Activated CD4-positive, CD25-positive, alpha-beta regulatory T cell treated with anti-CD3 and anti-CD28 coated beads, Interleukin-2, amount 50 U/mL, for 24 hours (primary cell): Measurements from ENCODE around the gene CCDC107.
"Not testable (repeated sequence)": the region's sequence is repeated elsewhere in the genome, so short reads cannot be mapped to it uniquely, and the experiment has no call there.

ENCODE experiments used
- ATAC-seq, 2 donors: fragments of 150-1000 bp; cut with Tn5 transposase; one replicate each; pipeline ENCODE4 v1.10.0; 2021; ENCODE audit warnings: mild to moderate bottlenecking in 1 of 2, moderate library complexity in 1 of 2

Gene CCDC107

DNA sequence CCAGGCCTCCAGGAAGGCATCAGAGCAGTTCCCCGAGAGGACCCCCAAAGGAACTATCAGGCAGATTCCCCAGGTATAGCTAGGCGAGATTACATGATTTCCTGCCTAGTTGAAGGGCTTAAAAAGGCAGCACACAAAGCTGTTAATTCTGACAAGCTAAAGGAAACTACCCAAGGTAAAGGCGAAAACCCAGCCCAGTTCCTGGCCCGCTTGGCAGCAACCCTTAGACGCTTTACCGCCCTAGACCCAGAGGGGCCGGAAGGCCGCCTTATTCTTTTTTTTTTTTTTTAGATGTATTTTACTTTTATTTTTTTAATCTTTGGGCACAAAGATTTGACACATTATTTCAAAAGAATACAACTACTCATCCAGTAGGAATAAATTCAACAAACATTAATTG lies 19.3 kb upstream of the CCDC107 start:
- not testable (repeated sequence) for ATAC-seq

DNA sequence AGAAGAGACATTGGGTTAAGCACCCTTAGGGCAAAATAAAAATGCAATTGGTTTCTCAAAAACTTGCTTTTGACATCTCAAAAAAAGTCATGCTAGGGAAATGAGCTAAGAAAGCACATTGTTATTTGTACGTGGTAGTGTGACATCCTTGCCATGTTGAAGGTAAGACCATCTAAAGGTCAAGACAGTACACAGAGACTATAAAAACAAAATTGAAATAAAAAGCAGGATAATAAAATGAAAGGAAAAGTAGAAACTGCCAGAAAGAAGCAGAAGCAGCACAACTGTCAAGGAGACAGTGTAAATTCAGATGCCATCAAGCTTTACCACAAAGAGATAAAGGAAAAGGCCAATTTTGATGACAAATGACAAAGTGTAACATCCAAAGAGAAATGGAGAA lies 18.9 kb upstream of the CCDC107 start:
- ATAC-seq = peak; percentile 58 to 70

DNA sequence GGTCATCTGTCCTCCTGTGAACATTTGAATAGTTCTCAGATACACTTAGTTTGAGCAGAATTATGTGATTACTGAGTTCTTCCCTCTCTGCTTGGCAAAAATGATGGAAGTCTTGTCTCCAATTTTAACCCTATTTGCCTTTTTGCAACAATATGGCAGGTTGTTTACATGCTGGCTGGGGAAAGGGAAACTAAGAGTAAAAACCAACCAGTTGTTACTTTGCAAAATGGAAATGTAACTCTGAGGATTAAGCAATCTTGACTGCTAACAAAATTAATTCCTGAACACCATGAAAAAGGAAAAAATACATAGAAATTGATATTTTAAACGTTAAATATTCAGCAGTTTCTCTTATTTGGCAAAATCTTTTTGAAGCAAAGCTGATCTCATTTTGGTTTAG lies 18.5 kb upstream of the CCDC107 start:
- no peak for ATAC-seq

DNA sequence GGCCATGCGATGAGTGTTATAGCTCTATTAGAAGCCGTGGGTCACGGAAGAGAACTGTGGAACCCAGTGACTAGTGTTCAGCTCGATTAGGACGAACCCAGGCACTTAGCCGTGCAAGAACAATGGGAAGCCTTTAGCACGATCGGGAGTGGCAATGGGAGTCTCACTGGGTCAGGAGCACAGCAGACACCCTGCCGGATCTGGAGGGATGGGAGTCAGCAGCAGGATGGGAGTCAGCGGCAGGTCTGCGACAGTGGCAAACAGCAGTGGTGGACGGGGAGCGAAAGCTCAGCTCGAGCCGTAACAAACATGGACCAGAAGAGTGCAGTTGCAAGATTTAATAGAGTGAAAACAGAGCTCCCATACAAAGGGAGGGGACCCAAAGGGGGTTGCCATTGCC lies 17.7 kb upstream of the CCDC107 start:
- not testable (repeated sequence) for ATAC-seq

DNA sequence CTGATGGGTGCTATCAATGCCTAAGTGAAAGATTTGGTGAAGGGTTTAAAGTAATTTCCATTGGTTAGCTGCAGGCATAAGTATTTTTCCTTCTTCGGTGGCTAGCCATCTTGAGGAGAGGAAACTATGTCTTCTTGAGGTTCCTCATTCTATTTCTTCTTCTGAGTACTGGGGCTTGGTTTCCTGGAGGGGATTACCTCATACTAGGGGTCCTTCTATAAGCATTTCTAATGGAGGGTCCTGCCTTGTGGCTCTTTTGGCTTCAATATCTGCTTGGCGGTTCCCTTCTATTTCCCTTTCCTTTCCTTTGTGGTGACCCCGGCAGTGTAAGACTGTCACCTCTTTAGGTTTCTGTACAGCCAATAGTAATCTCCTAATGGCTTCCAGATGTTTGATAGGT lies 16.6 kb upstream of the CCDC107 start:
- not testable (repeated sequence) for ATAC-seq

DNA sequence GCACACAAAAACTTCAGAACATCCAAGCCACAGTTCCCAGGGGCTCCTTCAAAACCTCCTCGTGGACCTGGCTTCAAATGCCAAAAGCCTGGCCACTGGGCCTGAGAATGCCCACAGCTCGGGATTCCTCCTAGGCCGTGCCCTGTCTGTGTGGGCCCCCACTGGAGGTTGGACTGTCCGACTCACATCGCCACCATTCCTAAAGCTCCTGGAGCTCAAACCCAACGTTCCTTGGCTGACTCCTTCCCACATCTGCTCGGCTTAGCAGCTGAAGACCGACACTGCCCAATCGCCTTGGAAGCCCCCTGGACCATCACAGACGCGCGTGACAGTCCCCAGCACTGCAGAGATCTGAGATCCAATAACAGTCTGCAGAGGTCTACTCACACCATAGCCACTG lies 15.0 kb upstream of the CCDC107 start:
- no peak for ATAC-seq

DNA sequence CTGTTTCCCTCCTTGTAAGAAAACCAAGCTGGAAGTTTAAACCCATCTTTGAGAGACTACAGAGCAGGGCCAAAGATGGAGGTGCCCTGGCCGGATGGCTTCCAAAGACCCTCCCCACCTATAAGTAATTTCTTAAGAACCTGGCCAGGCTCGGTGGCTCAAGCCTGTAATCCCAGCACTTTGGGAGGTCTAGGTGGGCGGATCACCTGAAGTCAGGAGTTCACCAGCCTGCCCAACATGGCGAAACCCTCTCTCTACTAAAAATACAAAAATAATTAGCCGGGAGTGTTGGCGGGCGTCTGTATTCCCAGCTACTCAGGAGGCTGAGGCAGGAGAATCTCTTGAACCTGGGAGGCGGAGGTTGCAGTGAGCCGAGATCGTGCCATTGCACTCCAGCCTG lies 12.4 kb upstream of the CCDC107 start:
- not testable (repeated sequence) for ATAC-seq

DNA sequence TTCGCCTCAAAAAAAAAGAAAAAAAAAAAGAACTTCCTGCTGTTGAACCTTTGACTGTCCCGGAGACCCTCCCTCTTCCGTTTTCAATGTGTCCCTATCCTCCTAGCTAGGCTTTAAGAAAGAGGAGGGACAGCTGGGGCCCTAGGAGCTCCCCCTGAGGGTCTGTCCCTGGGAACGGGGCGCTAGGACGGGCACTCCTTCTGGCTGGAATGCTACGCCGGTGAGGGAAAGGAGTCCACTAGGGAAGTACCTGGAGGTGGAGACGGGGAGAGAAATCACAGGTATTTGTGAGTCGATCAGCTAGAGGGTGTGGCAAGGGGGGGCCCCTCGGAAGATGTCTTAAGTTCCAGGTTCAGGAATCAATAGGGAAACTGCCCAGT lies 11.9 kb upstream of the CCDC107 start:
- no peak for ATAC-seq

DNA sequence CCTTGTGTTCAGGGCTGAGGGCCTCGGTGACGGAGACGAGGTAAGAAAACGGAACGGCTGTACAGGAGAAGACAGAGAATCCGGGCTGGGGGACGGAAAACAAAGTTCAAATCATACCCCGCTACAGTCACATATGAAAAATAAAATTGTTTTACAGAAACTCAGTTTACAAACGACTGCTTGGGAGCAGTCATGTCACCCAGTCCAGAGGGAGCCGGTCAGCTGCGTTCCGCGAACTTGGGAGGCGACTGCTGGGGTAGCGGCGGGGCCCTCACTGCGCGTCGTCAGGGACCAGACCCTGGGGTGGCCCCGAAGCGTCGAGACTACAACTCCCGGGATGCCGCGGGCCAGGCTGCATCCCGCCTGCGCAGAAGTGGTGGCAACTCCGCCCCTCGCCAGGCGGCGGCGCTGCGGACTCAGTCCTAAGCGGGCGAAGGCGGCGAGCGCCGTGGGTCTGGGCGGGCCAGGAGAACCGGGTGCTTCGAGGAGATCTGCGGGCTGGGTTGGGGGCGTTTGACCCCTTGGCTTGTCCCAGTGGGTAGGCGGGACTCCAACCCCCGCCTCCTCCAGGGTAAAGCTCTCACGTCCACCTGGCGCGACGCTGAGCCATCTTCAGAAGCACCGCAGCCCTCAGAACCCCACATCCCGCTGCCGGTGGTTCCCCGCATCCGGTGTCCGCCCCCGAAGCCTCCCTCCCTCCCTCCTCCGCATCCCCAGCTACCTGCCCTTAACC lies 11.4 kb upstream of the CCDC107 start:
- peak; percentile 88 to 90 for ATAC-seq

DNA sequence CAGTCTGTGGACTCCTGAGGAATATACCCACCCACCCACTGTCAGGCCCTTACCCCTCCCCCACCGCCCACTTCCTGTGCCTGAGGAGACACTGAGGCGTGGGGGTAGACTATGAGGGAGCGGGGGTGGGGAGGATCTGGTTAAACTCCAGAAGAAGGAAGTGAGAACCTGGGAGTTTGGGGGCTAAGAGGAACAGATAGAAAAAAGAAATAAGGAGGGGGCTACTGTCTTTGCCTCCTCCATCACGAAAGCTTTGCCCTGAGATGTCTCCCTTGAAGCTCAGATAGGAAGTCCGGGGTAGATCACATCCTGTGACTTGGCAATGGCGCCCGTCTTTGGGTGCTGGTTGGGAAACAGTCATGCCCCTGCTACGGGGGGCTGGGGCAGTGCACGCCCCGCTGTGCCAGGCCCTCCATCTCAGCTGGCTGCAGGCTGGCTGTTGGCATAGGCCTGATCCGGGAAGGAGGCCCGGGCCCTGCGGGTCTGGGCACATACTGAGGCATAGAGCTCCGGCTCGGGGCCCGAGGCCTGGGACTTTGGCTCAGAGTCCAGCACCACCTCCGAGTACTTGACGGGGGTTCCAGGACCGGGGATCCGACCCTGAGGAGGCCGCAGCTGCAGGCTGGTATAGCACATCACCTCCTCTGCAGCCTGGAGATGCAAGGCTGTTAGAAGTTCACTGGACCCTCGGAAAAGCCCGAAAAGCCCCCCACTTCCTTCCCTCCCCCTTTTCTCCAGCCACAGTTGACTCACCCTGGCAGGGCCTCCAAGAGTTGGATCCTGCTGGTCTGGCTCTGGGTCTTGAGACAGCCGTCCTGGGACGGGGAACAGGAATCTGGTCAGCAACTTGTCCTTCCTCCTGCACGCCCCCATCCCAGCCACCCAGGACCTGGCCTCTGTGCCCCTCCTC lies 8.4 kb upstream of the CCDC107 start:
- ATAC-seq = no peak

DNA sequence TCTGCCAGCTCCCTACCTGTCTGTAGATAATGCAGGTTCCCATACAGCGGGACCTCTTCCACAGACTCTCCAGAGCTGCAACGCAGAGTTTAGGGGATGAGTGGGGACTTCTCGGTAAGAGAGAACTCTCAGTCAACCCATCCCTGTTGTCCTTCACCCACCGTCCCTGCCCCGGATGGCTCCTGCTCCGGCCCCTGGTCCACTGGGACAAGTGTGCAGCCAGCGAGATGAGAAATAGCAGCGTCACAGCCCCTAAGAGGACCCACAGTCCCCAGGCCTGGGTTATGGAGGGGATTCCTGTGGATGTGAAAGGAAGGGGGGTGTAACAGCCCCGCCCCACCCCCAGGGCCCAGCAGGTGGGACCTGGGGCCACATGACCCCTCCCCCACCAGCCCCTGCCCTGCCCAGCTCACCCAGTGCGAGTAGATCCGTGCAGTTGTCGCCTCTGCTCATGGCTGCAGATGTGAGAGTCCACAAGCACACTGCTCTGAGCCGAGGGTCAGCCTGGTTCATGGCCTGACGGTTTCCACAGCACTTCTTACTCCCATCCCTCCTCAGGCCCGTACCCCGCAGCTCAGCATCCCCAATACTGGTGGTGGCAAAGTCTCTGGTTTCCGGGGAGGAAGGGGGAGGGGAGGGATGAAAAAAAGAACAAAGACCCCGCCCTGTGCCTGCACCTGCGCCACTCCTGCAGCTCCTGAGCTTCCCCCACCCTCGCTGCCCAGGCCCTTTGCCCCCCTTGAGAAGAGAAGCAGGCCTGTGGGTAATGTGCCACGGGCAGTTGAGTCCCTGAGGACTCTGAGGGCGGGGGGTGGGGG lies 7.5 kb upstream of the CCDC107 start, which contains the start of gene SIT1:
Gene SIT1, minus strand, starts transcription at position 591 of the 818 bp plus-strand sequence. Its CDS starts 78 bp downstream, at position 513.
- ATAC-seq = no peak

DNA sequence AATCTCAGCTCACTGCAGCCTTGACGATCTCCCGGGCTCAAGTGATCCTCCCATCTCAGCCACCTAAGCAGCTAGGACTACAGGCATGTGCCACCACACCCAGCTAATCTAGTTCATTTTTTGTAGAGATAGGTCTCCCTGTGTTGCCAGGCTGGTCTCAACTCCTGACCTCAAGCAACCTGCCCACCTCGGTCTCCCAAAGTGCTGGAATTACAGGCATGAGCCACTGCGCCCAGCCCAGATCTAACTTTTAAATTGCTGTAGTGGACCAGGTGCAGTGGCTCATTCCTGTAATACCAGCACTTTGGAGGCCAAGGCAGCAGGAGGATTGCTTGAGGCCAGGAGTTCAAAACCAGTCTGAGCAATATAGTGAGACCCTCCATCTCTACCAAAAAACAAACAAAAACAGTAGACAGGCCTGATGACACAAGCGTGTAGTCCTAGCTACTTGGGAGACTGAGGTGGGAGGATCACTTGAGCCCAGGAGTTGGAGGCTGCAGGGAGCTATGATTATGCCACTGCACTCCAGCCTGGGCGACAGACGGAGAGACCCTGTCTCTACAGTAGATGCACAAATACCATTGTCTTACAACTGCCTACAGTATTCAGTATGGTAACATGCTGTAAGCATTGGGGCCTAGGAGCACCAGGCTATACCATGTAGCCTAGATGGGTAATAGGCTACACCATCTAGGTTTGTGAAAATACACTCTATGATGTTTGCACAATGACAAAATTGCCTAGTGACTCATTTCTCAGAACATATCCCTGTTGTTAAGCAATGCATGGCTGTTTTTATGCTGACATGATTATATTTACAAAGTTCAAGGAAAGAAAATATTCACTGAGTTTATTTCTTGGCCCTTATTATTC lies 5.9 kb upstream of the CCDC107 start:
- ATAC-seq = no peak

DNA sequence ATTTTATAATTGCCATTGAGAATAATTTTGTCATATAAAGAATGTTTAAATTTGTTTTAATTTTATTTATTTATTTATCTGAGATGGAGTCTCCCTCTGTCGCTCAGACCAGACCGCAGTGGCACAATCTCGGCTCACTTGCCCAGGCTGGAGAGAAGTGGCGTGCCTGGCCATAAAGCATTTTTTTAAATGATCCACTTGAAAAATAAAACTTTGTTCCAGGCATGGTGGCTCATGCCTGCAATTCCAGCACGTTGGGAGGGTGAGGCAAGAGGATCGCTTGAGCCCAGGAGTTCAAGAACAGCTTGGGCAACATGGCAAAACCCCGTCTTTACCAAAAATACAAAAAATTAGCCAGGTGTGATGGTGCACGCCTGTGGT lies 5.3 kb upstream of the CCDC107 start:
- ATAC-seq = no peak

DNA sequence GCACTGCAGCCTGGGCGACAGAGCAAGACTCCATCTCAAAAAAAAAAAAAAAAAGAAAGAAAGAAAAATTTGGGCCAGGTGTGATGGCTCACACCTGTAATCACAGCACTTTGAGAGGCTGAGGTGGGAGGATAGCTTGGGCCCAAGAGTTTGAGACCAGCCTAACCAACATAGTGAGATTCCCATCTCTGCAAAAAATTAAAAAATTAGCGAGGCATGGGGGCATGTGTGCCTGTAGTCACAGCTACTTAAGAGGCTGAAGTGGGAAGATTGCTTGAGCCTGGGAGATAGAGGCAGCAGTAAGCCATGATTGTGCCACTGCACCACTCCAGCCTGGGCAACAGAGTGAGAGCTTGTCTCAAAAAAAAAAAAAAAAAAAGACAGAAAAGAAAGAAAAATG lies 4.5 kb upstream of the CCDC107 start:
- ATAC-seq = no peak

DNA sequence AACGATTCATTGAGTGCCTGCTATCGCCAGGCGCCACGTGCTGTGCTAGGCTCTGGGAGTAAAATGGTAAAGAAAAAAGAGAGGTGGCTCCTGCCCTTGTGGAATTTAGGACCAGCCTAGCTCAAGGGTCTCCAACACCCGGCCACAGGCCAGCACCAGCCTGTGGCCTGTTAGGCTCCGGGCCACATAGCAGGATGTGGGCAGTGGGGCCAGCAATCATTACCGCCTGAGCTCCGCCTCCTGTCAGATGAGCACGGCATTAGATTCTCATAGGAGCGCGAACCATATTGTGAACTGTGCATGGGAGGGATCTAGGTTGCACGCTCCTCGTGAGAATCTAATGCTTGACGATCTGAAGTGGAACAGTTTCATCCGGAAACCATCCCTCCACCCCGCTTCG lies 1.7 kb upstream of the CCDC107 start:
- no peak for ATAC-seq

DNA sequence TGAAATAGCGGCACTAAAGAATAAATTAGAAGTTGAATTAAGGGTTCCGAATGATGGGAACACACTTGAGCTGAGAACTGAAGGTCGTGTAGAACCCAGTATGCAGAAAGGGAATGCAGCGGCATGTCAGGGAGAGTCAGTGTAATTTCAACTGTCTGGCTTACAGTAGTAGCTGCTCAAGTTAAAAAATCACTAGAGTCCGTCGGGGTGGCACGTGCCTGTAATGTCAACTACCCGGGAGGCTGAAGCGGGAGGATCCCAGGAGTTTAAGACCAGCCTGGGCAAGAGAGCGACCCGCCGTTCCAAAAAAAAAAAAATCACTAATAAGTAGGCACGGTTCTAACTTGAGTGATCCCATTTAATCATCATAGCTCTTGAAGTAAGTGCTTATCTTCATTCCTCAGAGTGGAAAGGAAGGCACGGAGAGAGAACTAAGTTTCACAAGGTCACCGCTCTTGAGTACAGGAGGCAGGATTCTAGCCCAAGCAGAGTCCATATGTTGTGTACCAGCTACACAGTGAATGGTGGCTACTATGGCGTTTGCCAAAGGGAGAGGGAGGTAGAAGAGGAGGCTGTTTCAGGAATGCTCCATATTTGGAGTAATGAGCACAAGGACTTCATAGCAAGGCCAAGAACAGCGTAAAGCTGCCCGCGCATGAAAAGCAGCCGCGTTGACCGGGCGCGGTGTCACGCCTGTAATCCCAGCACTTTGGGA lies 1.1 kb upstream of the CCDC107 start:
- no peak for ATAC-seq

DNA sequence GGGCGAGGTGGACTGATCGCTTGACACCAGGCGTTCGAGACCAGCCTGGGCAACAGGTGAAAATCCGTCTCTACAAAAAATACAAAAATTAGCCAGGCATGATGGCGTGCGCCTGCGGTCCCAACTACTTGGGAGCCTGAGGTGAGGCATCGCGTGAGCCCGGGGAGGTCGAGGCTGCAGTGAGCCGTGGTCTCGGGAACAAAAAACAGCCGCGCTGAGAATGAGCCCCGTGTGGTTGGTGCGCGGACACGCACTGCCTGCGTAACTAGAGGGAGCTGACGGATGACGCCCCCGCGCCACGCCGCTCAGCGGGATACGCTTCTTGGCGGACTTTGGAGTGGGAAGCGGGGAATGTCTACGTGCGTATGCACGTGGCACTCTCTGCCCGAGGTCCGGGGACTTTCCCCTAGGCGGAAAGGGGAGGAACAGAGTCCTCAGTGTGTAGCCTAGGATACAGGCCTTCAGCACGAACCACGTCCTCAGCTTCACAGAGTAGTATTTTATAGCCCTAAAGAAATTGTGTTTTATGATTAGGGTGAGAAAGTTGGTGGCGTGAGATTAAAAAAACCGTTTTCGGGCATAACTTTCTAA lies 451 bp upstream of the CCDC107 start, which contains the start of gene RMRP:
Gene RMRP, minus strand, starts transcription at position 474 of the 591 bp plus-strand sequence.
- ATAC-seq = peak; percentile 95 to 96

DNA sequence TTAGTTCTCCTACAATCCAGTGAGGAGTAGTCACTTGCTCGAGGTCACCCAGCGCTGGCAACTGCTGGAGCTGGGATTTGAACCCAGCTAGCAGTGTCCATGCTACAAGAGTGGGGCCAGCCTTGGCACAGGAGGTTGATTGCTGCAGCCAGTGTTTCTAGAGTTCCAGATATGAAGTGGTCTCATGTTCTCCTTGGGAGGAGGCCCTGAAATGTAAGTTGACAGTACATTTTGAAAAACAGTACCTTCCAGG lies 802 bp downstream of the CCDC107 start:
- ATAC-seq = no peak

DNA sequence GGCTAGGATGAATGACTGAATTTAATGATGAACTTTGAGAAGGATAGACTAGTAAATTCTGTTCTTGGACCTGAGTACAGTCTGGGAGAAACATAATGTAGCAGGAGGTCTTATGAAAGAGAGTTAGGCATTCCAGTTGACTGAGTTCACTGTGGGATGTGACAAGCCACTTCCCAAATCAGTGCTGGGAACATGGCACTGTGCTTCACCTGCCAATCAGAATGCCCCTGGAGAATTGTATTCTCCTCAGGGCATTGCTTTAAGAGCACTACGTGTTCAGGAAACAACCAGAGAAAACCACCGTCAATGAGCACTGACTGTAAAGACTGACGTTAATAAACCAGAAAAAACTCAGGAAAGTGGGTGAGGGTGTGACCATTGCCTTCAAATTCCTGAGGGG lies 1.2 kb downstream of the CCDC107 start:
- no peak for ATAC-seq

DNA sequence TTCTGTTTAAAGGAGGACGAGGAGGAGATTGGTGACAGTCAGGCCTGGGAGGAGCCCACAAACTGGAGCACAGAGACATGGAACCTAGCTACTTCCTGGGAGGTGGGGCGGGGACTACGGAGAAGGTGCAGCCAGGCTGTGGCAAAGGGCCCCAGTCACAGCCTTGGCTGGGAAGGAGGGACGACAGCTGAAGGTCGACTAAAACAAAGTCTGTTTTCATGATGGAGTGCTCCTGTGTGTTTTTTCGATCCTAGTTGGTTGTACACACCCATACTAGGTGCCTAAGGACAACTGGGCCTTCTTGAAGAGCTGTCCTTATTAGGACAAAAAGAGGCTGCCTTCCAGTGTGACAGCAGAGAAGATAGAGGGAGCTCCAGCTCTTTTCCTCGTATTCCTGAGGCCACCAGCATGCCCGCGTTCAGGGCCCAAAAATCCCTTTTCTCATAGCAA lies 2.9 kb downstream of the CCDC107 start:
- no peak for ATAC-seq

DNA sequence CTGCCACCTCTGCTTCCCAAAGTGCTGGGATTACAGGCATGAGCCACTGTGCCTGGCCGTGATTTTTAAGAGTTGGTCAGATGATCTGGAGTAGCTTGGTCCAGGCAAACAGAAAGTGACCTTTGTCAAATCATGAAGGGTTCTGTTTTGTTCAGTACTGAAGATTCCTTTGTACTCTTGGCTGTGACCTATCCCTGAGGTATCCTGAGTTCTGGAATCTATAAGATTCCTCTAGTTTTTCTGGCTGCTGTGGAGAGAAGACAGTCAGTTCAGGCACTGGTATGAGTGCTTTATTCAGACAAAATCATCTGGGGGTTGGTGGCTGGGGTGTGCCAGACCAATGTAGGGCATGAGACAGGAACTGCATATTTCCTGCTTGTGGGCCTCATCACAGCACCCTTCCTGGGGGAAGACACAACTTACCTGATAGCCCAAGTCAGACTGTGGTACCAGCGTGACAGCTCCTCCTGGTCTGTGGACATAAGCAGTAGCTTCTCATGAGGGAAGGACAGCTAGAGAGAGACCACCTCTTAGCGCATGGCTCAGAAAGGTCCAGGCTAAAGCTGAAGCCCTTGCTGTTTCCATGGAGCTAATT lies 3.8 kb downstream of the CCDC107 start:
- ATAC-seq = no peak
